NCI-H2196 treated with DMSO at 0.1 percent for 48 hours (cell line): Measurements from ENCODE around the gene GJB2.

Experiments
- DNase-seq: peaks from one replicate; lab custom pipeline; 2025; ENCODE audit not compliant: unreplicated experiment; lab: John Stamatoyannopoulos, UW

The GJB2 gene

DNA sequence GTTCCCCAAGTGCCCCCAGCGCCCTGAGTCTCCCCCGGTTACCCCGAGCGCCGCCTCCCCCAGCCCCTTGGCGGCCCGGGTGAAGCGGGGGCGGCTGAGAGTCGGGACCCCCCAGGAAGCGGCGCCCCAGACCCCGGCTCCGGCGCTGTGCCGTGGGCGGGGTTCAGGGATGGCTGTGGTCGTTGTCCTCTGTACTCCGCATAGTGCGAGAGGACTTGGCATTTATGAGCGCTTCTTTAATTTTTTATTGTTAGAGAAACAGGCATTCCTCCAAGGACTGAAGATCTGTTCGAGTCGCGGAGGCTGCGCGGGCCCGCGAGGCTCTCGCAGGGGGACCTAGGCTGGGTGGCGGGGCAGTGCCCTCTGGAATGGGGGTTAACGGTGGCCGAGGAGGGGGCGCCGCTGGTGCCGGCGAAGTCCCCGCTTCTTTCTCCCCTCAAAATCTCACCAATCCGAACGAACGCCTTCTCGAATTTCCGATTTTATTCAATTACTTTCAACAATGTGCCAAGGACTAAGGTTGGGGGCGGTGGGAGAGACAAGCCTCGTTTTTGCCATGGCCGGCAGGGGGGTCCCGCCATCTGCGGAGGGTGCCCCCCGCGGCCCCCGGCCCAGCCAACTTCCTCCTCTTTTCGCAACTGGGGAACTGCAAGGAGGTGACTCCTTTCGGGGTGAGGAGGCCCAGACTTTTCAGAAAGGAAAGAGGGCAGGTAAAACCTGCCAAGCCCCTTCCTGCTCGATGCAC lies 596 bp upstream of the GJB2 start:
- DNase-seq = no peak

DNA sequence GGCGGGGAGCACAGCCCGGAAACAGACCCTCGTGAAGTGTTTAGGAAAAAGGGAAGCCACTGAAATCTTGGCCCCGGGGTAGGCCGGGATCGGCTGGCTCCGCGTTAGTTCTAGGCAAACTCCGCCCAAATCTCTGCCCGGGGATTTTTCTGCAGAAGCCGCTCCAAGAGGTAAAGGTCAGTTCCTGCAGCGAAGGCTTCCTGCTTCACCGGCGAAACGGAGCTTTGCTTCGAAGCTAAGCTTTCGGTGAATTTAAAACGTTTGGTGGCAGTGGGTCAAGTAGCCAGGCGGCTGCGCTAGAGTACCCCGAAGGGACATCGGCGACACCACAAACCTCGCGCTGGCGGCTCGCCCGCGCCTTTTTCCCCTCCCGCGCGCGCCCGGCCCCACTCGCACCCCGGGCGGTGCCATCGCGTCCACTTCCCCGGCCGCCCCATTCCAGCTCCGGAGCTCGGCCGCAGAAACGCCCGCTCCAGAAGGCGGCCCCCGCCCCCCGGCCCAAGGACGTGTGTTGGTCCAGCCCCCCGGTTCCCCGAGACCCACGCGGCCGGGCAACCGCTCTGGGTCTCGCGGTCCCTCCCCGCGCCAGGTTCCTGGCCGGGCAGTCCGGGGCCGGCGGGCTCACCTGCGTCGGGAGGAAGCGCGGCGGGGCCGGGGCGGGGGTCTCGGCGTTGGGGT lies 441 bp downstream of the GJB2 start:
- no peak for DNase-seq

DNA sequence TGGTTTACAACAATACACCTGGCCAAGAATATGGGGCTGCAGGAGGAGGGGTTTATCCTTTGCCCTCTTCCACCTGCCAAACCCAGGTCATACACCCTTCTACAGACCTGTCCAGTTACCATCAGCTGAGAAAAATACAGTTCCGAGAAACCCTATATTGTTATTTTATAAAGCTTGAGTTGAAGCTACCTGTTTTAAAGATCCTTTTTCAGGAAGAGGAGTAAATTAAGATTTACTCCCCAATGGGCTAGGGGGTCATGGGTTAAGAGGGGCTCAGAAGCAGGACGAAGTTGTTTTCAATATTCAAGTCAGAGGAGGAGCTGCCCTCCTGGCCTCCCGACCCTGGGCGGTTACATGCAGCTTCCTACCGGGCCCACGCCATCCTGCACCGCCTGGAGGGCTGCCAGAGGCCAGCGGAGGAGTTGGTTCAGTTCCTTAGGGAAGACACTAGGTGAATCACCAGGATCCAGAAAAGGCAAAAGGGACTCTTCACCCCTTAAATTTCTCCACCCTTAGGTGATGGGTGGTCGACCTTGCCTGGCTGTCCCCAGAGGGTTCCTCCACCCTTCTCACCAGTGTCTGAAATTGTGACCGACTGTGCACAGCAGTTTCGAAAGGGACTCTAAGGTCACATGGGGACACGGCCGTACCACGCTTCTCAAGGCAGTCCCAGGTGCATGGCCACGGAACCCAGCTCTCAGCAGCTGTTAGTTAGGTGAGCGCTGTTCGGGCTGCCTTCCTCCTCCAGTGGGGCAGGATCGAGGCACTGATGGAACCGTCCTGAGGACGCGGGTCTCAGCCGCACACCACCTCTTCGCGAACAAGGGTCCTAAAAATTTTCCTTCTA lies 1.2 kb downstream of the GJB2 start:
- no peak for DNase-seq

DNA sequence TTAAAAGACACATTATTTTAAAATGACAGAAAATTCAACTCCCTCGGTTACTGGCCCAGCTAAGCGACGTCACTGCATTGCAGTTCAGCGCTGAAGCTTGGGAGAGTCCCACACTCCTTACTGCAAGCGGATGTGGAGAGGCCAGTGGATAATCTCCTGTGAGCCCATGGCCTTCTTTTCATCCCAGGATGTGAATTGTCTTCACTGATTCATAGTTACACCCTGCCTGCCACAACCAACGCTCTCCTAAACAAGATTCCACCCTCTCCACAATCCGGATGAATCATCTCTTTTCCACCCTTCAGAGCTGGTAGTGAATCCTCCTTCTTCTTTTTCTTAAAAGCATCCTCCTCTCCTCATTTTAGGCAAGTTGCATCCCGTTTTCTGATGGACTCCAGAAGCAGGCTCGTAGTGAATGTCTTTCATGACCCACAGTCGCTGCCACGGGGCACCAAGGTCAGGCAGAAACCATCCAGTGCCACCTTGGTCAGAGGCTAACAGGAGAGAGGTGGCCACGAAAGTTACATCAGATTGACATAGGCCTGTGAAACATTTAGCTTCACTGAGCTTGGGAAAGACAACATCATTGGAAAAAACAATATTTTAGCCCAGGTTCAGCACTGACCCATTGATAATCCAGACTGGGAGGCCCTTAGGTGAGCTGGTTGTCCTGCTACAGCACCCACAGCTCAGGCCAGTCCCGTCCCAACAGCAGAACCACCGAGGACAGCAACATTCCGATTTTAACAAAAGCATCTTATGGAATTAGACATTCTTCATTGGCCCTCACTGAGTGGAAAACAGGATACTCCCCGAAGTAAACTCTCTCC lies 2.0 kb downstream of the GJB2 start:
- DNase-seq = no peak

DNA sequence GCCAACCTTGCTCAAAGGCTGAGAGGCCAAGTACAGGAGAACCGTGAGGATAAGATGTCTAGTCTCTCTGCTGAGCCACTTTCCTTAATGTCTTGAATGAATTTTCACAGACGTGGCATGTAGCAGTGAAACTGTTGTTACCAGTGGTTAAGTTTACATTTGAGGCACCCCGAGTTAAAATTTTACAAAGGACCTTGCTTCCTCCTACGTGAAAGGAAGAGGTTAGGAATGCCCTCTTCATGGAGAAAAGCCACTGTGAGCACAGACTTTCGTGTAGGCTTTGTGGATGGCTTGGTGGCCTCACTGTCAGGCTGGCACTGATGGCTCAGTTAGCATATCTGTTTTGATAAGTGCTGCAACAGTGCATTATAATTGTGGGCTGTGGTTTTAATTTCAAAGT lies 2.7 kb downstream of the GJB2 start:
- no peak for DNase-seq

DNA sequence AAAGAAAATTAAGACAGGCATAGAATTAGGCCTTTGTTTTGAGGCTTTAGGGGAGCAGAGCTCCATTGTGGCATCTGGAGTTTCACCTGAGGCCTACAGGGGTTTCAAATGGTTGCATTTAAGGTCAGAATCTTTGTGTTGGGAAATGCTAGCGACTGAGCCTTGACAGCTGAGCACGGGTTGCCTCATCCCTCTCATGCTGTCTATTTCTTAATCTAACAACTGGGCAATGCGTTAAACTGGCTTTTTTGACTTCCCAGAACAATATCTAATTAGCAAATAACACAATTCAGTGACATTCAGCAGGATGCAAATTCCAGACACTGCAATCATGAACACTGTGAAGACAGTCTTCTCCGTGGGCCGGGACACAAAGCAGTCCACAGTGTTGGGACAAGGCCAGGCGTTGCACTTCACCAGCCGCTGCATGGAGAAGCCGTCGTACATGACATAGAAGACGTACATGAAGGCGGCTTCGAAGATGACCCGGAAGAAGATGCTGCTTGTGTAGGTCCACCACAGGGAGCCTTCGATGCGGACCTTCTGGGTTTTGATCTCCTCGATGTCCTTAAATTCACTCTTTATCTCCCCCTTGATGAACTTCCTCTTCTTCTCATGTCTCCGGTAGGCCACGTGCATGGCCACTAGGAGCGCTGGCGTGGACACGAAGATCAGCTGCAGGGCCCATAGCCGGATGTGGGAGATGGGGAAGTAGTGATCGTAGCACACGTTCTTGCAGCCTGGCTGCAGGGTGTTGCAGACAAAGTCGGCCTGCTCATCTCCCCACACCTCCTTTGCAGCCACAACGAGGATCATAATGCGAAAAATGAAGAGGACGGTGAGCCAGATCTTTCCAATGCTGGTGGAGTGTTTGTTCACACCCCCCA lies 3.8 kb downstream of the GJB2 start:
- DNase-seq = no peak

DNA sequence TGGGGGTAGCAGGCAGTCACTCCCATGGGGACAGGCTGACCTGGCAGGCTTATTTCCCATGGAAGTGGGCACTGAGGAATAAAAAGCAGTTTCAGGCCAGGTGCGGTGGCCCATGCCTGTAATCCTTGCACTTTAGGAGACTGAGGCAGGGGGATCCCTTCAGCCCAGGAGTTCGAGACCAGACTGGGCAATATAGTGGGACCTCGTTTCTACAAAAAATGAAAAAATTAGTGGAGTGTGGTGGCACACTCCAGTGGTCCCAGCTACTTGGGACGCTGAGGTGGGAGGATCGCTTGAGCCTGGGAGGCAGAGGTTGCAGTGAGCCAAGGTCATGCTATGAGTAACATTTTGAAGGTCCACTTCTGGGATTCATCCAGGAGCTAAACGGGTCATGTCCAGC lies 6.0 kb downstream of the GJB2 start:
- DNase-seq = no peak

DNA sequence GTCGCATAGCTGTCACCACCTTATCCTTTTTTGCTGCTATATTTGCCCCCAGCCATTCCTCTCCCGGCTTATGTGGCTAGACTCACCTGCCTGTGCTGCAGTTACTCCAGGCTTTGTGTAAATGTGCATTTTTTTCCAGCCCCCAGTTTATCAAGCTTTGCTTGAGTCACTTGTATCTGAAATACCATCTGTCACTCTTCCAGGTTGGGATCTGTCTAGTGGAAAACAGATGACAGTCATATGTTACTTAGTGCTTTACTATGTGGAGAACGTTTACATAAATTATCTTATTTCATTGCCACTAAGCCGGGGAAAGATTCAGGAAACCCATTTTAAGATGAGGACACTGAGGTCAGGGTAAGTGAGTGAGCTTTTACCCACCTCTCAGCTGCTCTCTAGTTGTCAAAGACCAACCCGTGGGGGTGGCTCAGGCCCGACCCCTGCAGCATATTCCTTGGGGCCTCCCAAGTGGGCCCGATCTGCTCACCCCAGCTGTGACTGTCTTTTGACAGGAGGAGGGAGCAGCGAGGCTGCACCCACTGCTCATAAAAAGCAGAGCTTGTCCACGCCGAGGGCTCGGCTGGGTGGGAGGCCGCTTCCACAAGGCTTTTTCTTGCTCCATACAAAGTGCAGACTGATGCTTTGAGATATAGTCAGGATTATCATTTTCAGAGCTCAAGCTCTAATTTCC lies 7.2 kb downstream of the GJB2 start:
- no peak for DNase-seq

DNA sequence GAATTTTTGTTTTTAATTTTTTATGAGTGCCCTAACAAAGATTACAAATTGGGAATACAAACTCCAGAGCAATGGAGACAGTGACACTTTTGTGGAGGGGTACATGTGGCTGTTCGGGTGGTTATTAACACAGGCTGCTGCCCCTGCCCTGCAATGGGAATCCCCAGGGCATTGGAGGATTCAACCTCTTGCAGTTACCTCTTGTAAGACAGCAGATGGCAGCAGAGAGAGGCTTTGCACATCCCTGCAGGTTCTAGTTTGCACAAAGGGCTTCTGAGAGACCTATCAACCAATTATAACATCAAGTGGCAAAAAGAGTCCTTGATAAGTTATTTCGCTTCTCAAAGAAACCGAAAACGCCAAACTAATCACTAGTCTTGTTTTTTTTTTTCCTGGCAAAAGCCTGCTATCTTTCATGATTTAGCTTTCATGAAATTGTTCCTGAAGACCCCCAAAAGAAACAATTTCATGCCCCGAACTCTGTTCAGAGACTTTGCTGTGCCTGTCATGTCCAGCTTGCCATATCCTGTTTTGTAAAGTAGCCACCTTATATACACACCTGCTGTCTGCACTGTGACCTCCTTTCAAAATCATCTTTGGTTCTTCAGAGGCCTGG lies 10.4 kb downstream of the GJB2 start:
- DNase-seq = peak; percentile 24

DNA sequence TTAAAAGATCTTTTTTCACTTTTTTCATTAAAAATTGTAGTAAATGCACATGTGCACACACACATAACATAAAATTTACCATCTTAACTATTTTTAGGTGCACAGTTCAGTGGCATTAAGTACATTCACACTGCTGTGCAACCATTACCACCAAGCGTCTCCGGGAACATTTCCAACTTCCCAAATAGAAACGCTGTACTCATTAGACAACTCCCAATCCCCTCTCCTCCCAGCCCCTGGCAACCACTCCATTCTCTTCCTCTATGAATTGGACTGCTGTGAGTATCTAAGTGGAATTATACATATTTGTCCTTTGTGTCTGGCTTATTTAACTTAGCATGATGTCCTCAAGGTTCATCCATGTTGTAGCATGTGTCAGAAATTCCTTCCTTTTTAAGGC lies 11.6 kb downstream of the GJB2 start:
- no peak for DNase-seq

DNA sequence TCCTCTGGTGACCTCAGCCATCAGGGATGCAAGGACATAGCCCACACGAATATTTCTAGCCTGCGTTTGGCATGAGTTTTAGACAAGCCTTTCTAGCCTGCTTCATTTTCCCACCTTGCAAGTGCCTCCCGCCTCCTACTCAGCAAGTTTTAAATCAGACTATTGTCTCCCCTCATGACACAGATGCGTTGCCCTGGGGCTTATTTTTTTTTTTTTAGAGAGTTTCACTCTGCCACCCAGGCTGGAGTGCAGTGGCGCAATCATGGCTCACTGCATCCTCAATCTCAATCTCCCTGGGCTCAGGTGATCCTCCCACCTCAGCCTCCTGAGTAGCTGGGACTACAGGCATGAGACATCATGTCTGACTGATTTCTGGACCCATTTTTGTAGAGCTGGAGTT lies 14.6 kb downstream of the GJB2 start:
- DNase-seq = no peak

DNA sequence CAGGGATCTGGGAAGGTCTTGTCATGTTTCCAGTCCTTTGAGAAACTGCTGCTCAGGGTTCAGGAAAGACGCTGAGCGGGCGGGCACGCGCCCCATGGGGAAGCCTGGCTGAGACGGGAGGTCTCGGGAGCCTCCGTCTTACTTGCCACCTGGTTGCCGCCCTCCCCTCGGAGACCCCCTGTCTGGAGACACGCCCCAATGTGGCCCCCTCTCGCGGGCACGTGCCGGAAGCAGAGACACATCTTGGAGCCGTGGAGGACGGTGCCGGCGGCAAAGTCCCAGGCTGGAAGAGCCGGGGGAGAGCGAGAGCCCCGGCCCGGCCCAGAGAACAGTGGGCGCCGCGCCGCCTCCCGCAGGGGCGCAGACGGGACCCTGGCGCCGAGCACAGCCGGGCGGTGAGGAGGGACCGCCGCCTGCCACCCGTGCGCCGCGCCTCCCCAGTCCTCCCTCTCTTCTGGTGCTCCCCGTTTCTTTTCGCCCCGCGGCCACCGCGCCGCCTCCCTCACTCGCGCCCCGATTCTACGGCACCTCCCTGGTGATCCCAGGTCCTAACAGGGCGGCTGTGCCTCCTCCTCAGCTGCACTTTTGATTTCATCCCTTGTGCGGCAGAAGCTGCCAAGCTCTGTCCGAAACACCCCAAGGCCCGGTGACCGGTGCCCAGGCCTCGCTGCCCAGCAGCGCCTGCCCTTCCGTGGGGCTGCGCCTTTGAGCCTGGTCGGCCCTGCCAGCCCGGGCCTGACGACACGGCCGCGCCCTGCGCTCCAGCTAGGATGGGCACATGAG lies 15.5 kb downstream of the GJB2 start:
- DNase-seq = no peak

DNA sequence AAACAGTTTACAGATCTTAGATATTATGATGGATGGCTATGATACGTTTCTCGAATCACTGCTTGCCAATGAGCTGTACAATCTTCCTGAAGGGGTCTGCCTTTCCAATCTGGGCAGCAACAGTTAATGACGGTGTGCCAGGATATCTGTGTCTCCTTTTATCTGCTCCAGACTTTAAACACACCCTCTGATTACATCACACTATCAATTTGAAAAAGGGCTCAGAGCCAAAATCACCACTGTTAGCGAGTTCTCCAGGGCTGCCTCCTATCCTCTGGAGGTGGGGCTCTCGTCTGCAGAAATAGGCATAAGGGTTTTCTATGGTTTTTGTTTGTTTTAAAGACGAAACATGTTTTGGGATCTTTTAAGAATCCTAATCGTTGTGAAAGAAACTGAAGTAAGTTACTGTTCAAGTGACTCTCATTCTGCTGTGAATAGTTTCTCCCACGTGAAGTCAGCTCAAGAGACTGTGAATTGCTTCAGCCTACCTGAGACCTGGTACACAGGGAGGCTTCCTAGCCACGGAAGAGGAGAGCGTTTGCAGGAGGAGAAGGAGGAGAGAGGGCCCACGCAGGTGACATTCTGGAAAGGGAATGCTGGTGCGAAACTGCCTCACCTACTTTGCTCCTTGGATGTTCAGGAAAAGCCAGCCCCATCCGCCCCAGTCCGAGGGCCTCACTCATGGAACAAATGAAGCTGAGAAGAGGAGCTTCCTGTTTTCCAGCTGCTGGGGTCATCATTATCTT lies 16.7 kb downstream of the GJB2 start:
- DNase-seq = no peak

DNA sequence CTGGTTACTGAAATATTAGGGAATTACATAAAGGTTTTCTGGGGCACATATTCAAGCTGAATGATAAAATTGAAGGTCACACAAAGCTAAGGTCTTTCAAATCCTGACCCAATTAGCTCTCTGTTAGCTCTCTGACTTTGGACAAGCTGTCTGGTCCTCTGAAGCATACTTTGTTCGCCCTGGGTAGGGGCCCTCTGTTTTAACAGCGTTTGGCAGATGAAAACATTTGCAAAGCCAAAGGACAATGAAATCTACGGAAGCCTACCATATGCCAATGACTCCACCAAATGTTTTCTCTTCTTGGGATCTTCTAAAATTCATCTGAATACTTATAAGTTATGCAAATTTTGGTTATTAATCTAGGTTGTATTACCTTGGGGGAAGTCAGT lies 17.3 kb downstream of the GJB2 start:
- no peak for DNase-seq

DNA sequence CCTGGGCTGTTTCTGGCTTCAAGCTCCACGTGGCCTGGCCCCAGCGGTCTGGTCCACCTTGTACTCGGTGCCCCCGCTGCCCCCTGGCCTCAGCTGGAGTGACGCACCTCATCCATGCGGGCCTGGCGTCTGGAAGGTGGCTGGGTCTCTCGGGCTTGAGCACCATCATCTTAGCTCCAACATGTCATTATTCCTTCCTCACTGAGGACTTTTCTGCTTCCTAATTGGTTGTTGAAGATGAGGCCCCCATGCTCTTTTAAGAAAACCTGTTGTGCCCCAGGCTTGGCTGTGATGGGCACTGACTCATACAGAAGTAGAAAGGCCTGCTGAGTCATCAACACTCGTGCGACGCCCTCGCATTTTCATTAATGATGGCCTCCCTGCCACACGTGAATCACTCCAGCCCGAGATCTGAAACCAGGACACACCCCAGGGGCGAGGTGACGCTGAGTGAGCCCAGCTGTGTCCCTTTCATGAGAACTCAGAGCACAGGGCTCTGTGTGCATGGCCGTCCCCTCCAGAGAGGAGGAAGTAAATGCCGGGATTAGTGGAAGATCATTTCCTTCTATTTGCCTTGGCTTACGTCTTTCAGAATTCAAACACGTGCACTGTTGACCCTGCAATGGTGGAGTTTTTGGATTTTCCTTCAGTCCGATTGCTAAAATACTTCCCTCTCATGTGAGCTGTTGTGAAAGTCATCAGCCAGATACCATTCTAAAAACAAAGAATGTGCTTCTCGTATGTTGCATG lies 17.9 kb downstream of the GJB2 start:
- no peak for DNase-seq

DNA sequence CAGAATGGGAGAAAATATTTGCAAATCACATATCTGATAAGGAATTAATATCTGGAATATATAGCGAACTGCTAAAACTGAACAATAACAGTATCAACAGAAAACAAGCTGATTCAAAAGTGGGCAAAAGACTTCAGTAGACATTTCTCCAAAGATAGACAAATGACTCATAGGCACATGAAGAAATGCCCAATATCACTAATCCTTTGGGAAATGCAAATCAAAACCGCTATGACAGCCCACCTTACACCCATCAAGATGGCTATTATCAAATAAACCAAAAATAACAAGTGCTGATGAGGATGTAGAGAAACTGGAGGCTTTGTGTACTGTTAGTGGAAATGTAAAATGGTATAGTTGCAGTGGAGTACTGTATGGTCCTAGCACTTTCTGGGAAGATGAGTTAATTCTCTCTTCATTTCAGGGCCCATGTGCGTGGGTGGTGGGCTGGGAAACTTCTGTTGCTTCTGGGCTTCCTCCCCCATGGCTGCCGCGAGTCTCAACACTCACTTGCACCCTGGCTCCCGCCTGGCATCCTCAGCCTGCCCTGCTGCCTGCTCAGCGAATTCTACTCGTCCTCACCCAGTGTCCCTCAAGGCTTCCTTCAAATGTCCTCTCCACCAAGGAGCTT lies 19.5 kb downstream of the GJB2 start:
- no peak for DNase-seq
